ENCODE results near the gene ARHGAP42.

The ARHGAP42 gene

GRCh38 chr11:100761841-100762240 lies 74.8 kb downstream of the ARHGAP42 start:
- DNase-seq = no peak

- no peak for DNase-seq
Observed at GRCh38 chr11:100766764-100767163, 79.7 kb downstream of the ARHGAP42 start.

DNA sequence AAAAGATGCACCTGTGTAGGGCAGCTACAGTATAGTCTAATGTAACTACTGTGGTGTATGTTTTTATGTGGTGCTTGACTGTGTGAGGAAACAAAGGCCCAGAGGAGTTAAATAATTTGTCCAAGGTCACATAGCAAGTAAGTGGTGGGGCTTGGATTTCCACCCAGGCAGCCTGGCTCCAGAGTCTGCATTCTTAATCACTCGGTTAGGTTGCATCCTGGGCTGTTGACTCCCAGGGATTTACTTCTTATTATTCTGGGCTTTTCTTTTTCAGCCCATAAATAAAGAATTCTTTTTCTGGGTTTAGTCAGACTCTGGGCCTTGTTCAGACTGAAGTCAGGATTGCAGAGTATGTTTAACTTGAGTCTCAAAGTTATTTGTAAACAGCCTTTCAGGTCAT lies 82.1 kb downstream of the ARHGAP42 start:
- no peak for DNase-seq

- DNase-seq = no peak
Observed at GRCh38 chr11:100769617-100770016, 82.5 kb downstream of the ARHGAP42 start.

- no peak for DNase-seq
Observed at GRCh38 chr11:100774132-100774531, 87.0 kb downstream of the ARHGAP42 start.

GRCh38 chr11:100774859-100775258 lies 87.8 kb downstream of the ARHGAP42 start:
- no peak for DNase-seq

DNA sequence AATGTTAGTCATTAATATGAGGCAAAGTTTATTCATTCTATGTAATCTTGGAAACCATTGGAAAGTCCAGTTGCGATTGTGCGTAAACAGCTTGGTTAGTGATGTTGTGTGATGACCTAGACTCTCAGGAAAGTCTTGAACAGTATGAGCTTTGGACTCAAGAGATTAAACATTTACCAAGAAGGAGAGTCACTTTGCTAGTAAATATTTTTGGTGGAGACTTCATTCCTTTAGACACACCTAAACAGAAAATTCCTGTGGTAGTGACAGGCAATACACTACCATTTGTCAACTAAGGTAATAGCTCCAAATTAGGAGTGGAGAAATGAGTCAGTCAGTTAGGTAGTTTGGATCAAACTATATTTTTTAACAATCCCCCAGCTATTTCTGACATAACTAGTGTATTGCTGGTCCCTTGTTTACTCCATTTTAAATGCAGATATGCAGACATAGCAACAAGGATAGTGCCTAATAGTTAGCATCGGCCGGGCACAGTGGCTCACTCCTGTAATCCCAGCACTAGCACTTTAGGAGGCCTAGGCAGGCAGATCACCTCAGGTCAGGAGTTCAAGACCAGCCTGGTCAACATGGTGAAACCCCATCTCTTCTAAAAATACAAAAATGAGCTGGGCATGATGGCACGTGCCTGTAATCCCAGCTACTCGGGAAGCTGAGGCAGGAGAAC lies 89.3 kb downstream of the ARHGAP42 start:
- no peak for DNase-seq

GRCh38 chr11:100777103-100777502 lies 90.0 kb downstream of the ARHGAP42 start:
- DNase-seq = no peak

GRCh38 chr11:100777736-100778135 lies 90.6 kb downstream of the ARHGAP42 start:
- no peak for DNase-seq

GRCh38 chr11:100778166-100778785 lies 91.2 kb downstream of the ARHGAP42 start:
- DNase-seq = no peak

- DNase-seq = no peak
Observed at GRCh38 chr11:100780470-100780869, 93.4 kb downstream of the ARHGAP42 start.

- DNase-seq = no peak
Observed at GRCh38 chr11:100785148-100785983, 98.3 kb downstream of the ARHGAP42 start.

DNA sequence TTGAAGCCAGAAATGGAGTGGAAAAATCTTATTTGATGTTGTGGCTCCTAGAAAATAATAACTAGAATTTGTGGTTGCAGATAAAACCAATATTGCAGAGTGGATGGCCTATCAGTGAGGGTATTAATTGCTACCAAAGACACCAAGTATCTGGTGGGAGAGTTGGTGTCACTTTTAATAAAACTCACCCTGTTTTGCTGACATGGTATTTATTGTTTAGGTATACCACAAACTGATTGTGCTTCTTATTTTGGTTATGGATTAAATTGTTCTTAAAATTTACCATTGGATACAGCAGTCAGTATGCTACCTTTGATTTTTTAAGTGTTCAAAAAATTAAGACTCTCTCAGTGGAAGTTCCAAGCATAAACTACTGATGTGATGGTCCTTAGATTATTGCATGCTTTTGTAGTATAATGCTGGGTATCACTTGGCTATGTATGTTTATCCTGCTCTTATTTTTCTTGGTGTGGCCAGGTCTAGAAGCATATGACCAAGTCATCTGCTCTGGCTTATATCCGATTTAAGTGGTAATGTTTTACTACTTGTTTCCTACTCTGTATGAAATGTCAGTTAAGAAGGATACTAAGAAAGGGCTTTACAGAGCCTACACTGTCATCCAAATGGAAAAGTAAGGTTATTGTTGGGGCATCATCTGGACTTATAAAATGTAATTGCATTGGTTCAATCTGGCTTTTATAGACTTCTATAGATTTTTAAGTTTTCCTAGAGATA lies 101.6 kb downstream of the ARHGAP42 start:
- no peak for DNase-seq

GRCh38 chr11:100789500-100789899 lies 102.4 kb downstream of the ARHGAP42 start:
- no peak for DNase-seq

DNA sequence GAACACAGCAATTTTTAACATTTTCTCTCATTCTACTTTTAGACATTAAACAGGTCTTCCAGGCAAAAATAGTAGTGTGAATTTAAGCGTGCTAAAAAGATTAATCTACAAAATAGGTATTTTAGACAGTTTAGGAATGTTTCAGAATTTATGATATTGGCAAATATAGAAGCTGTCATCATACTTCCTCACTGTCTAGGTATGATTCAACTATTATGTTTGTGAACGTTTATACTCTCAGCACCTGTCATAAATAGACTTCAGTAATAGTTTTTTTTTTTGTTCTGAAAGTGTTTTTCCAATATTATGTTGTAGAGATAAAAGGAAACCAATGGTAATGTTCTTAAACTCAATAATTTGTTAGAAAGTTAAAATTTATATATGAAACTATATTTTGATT lies 103.0 kb downstream of the ARHGAP42 start:
- DNase-seq = no peak

DNA sequence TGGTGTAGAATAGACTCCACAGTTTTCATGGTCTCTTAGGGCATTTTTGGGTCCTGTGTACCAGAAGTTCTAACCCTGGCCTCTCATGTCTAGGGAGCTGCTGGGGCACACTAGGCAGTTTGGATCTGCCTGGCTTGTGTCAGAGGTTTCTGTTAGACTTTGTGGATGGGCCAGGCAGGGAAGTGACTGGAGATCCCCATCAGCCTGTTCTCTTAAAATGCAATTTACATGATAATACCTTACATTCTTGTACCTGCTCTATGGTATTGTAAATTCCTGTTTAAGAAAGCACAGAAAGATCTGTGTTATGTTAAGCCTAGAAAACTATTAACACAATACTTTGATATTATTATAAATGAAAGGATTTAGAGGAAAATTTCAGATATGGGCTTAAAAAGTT lies 104.0 kb downstream of the ARHGAP42 start:
- DNase-seq = no peak

DNA sequence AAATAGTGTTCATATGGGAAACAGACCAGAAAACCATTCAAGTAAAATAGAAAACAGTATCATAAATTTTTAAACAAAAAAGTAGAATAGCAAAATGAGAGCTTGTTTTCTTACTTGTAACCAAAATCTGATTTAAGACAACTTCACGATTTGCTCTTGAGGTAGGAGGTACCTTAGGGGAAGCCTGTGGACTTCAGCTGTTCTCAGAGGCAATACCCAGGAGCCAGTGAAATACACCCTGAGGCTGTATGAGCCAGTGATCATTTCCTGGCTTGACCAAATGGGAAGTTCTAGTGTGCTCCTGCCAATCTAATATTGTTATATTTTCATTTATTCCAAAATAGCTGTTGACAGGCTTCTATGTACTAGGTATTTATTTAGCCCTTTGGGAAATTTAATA lies 104.8 kb downstream of the ARHGAP42 start:
- no peak for DNase-seq

- DNase-seq = no peak
Observed at GRCh38 chr11:100793525-100793924, 106.4 kb downstream of the ARHGAP42 start.

GRCh38 chr11:100794446-100794845 lies 107.4 kb downstream of the ARHGAP42 start:
- no peak for DNase-seq

GRCh38 chr11:100799445-100799844 lies 112.4 kb downstream of the ARHGAP42 start:
- no peak for DNase-seq

DNA sequence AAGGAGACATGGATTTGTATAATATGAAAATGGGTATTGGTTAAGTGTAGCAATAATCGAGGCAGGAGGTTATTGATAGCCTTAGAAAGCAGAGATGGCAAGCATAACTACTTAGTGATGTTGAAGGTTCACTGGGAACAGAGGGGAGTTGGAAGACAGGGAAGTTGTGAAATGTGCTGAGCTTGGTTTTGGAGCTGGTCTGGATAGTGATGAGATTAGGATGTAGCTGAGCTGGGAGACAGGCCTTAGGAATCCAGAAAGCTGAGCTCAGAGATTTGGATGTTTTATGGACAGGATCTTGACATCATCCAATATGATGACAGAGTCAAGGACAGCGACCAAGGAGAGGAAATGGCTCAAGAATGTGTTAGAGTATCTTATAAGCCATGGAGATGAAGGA lies 113.1 kb downstream of the ARHGAP42 start:
- no peak for DNase-seq

GRCh38 chr11:100801225-100801999 lies 114.3 kb downstream of the ARHGAP42 start:
- no peak for DNase-seq

Measured in stimulated activated naive CD4-positive, alpha-beta T cell treated with Interleukin-2 at 50 U/mL for 16 hours (primary cell).